ENCODE results near the gene NPDC1.
A peak's percentile ranks its signal among the peaks of the same experiment; 100 is the strongest.
"Not testable (repeated sequence)": the region's sequence is repeated elsewhere in the genome, so short reads cannot be mapped to it uniquely, and the experiment has no call there.

The NPDC1 gene

DNA sequence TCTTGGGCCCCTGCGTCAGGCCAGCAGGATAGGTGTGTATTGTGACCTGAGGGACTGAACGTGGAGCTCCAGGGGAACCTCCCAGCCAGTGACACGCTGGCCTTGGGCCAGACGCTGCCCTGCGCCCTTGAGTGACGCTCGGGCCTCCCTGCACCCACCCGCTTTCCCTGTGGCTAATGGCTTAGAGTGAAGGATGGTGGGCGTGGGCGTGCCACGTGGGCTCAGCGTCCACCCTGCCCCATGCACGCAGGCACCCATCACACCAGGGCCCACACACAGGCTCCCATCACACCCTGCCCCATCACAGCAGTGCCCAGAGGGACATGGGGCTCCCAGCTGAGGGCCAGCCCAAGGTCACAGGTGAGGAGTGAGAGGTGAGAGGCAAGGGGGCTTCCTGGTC, 8.9 kb downstream of the NPDC1 start:
- TF ChIP-seq, protein P1, sequence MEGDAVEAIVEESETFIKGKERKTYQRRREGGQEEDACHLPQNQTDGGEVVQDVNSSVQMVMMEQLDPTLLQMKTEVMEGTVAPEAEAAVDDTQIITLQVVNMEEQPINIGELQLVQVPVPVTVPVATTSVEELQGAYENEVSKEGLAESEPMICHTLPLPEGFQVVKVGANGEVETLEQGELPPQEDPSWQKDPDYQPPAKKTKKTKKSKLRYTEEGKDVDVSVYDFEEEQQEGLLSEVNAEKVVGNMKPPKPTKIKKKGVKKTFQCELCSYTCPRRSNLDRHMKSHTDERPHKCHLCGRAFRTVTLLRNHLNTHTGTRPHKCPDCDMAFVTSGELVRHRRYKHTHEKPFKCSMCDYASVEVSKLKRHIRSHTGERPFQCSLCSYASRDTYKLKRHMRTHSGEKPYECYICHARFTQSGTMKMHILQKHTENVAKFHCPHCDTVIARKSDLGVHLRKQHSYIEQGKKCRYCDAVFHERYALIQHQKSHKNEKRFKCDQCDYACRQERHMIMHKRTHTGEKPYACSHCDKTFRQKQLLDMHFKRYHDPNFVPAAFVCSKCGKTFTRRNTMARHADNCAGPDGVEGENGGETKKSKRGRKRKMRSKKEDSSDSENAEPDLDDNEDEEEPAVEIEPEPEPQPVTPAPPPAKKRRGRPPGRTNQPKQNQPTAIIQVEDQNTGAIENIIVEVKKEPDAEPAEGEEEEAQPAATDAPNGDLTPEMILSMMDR (IDR thresholded peaks at IDR 0.05; ENCODE audit: insufficient read depth, low read depth, low read length, missing control alignments) = no peak
- no peak for DNase-seq (ENCODE audit: low read depth)
- no peak overlapping the region for H3K4me3 ChIP-seq (ENCODE audit: low read depth, low read length)

- TF ChIP-seq, protein P1 (IDR thresholded peaks at IDR 0.05; ENCODE audit: insufficient read depth, low read depth, low read length, missing control alignments) = no peak
- H3K4me3 ChIP-seq (ENCODE audit: low read depth, low read length) = no peak overlapping the region
- no peak for DNase-seq (ENCODE audit: low read depth)
Observed at GRCh38 chr9:137035937-137036336, 10.0 kb downstream of the NPDC1 start.

DNA sequence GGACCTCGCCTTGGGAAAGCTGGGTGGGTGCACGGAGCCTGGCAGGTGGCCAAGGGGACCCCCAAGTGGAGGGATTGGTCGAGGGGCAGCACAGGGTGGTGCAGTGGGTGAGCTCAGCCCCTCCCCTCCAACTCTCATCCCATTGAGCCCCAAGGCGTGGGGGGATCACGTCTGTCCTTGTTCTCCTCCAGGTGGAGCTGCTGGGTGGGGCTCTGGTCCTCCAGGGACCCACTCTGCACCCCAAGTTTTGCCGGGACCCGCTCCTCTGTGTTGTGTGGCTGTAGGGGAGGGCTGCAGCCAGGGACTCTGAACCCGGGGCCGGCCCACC, 10.5 kb downstream of the NPDC1 start:
- no peak overlapping the region for H3K4me3 ChIP-seq (ENCODE audit: low read depth, low read length)
- TF ChIP-seq, protein P1 (IDR thresholded peaks at IDR 0.05; ENCODE audit: insufficient read depth, low read depth, low read length, missing control alignments) = no peak
- DNase-seq (ENCODE audit: low read depth) = no peak

DNA sequence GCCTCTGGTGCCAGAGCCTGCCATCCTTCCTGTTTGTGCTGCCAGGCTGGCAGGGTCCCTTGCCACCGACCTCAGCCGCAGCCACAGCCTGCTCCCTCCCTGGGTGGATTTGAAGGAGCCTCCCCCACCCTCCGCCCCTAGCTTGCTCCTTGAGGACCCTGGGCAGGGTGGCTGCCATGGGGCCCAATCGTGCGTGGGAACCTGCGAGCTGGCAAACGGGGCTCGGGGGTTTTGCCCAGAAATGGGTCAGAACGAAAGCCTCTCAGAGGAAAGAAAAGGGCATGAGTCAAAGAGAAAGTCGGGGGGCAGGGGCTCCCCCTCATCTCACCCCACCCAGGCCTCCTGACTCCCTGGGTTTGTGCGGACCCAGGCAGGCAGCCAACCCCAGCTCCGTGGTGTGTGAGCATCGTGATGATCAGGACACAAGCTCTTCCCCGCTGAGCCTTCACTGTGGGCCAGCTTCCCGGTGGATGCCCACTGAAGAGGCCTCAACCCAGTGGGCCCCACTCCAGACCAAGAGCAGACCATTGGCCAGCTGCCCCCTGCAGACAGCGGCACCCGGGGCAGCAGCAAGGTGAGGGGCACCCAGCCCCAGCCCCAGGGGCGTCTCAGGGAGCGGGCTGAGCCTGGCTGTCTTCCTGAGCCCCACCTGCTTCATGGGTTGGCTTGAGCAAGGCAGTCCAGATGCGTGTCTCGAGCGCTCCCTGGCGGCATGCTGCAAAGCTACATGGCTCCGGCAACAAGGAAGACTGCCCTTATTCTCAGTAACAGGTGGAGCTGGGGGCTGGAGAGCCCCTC, 11.1 kb downstream of the NPDC1 start:
- H3K4me3 ChIP-seq (ENCODE audit: low read depth, low read length) = peak overlapping the region; percentile 1; the same call in 1 of the 2 replicates
- peak; percentile 94 for DNase-seq (ENCODE audit: low read depth)

GRCh38 chr9:137034039-137034708, 11.8 kb downstream of the NPDC1 start:
- peak overlapping the region; percentile 1; the same call in 1 of the 2 replicates for H3K4me3 ChIP-seq (ENCODE audit: low read depth, low read length)
- no peak for DNase-seq (ENCODE audit: low read depth)
- TF ChIP-seq, protein P1 (IDR thresholded peaks at IDR 0.05; ENCODE audit: insufficient read depth, low read depth, low read length, missing control alignments) = no peak

More for the DNA sequence above, 11.1 kb downstream of the NPDC1 start:
- TF ChIP-seq, protein P1 (IDR thresholded peaks at IDR 0.05; ENCODE audit: insufficient read depth, low read depth, low read length, missing control alignments) = peak; percentile 96

- not testable (repeated sequence) for H3K4me3 ChIP-seq (ENCODE audit: low read depth, low read length); DNase-seq (ENCODE audit: low read depth)
Observed at GRCh38 chr9:137033481-137033880, 12.5 kb downstream of the NPDC1 start.

DNA sequence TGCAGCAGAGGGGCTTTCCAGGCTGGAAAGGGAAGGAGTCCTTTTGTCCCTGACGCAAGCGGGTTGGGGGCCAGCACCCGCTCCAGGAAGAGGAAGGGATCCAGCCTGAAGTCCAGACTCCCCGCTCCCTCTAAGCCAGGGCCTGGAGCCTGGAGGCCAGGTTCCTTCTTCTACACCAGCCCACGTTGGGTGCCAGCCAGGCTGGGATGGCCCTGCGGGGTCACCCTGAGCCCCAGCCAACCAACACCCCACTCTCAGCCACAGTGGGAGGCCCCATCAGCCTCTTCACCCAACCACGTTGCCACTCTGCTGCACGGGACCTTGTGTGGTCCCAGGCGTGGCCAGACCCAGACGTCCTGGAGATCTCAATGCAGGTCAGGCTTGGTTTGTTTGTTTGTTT, 13.1 kb downstream of the NPDC1 start:
- peak overlapping the region; percentile 6 for H3K4me3 ChIP-seq (ENCODE audit: low read depth, low read length)
- TF ChIP-seq, protein P1 (IDR thresholded peaks at IDR 0.05; ENCODE audit: insufficient read depth, low read depth, low read length, missing control alignments) = no peak
- DNase-seq (ENCODE audit: low read depth) = peak; percentile 62

Measured in GM12865 (cell line).